CD14-positive monocyte (primary cell): ENCODE data around the gene GID8. TPM values are rescaled to one million over a fixed set of nuclear protein-coding genes. Genes with fewer than 3 reads are reported as not detected.
A peak's percentile ranks its signal among the peaks of the same experiment; 100 is the strongest.

Source experiments
- DNase-seq, 3 donors: peaks; one replicate each; pipeline ENCODE4 v3.0.0-alpha.2; 2011 to 2022
- H2AFZ ChIP-seq: 2 replicates; pipeline ENCODE4 v1.6.0; 2012; ENCODE audit warnings: mild to moderate bottlenecking, low read depth, low read length, inconsistent platforms; ENCODE audit not compliant: insufficient read depth, poor library complexity, severe bottlenecking
- H3K27ac ChIP-seq, 2 donors: 1 replicate in 1 of 2; 2 replicates in 1 of 2; pipeline ENCODE4 v1.5.1; 2012 to 2013; ENCODE audit warnings: low read length in 2 of 2, control low read depth in 1 of 2, inconsistent platforms in 1 of 2, low read depth in 1 of 2, mild to moderate bottlenecking in 1 of 2
- H3K27me3 ChIP-seq, 2 donors: one replicate each; pipeline versions ENCODE4 v1.6.0 to v1.6.1; 2011 to 2013; ENCODE audit warnings: low read length in 2 of 2; ENCODE audit not compliant: control insufficient read depth in 2 of 2, insufficient read depth in 2 of 2
- H3K36me3 ChIP-seq, 2 donors: replicated peaks in 1 of 2; 1 replicate in 1 of 2; 2 replicates in 1 of 2; pipeline versions ENCODE4 v1.5.1 to v1.6.1; 2012 to 2013; ENCODE audit warnings: low read length in 2 of 2, control low read depth in 1 of 2, inconsistent platforms in 1 of 2, mild to moderate bottlenecking in 1 of 2; ENCODE audit not compliant: insufficient read depth in 2 of 2, control insufficient read depth in 1 of 2
- H3K4me1 ChIP-seq, 2 donors: 1 replicate in 1 of 2; 2 replicates in 1 of 2; pipeline versions ENCODE4 v1.5.1 to v1.6.1; 2012 to 2013; ENCODE audit warnings: low read length in 2 of 2, control low read depth in 1 of 2, inconsistent platforms in 1 of 2, mild to moderate bottlenecking in 1 of 2, moderate library complexity in 1 of 2; ENCODE audit not compliant: insufficient read depth in 2 of 2, control insufficient read depth in 1 of 2
- H3K4me2 ChIP-seq: replicated peaks from 2 replicates; pipeline ENCODE3; 2012; ENCODE audit warnings: low read length, moderate library complexity, mild to moderate bottlenecking; ENCODE audit not compliant: poor library complexity, severe bottlenecking; ENCODE audit errors: extremely low read depth
- H3K4me3 ChIP-seq, 3 experiments: fragments of 200-600 bp in 1 of 3; sonication (generic) in 1 of 3; replicated peaks in 1 of 3; 1 replicate in 2 of 3; 2 replicates in 1 of 3; pipeline ENCODE4 v1.5.1; 2011 to 2013; ENCODE audit warnings: low read length in 3 of 3, mild to moderate bottlenecking in 3 of 3, control low read depth in 2 of 3, low read depth in 2 of 3, inconsistent platforms in 1 of 3, moderate library complexity in 1 of 3
- H3K79me2 ChIP-seq: 2 replicates; pipeline ENCODE4 v1.6.0; 2012; ENCODE audit warnings: mild to moderate bottlenecking, control low read depth, inconsistent platforms, low read length, moderate library complexity; ENCODE audit not compliant: insufficient read depth
- H3K9ac ChIP-seq: 2 replicates; pipeline ENCODE4 v1.6.0; 2017; ENCODE audit warnings: low read length, mild to moderate bottlenecking; ENCODE audit not compliant: insufficient read depth, poor library complexity, severe bottlenecking
- H3K9me3 ChIP-seq, 2 donors: replicated peaks in 1 of 2; 1 replicate in 1 of 2; 2 replicates in 1 of 2; pipeline versions ENCODE4 v1.5.1 to v1.6.1; 2012 to 2013; ENCODE audit warnings: low read length in 2 of 2, control low read depth in 1 of 2; ENCODE audit not compliant: control insufficient read depth in 1 of 2, insufficient read depth in 1 of 2
- H4K20me1 ChIP-seq: 2 replicates; pipeline ENCODE4 v1.6.0; 2012; ENCODE audit warnings: mild to moderate bottlenecking, low read length, control low read depth, moderate library complexity; ENCODE audit not compliant: insufficient read depth
- H3K27ac Mint-ChIP-seq, 7 donors: one replicate each; pipeline ENCODE4 v1.8.0; 2020; ENCODE audit warnings: mild to moderate bottlenecking in 7 of 7, mixed read lengths in 7 of 7, moderate library complexity in 6 of 7, inconsistent platforms in 2 of 7
- H3K27me3 Mint-ChIP-seq, 3 donors: one replicate each; pipeline ENCODE4 v1.8.0; 2021 to 2022; ENCODE audit warnings: low read depth in 3 of 3, mild to moderate bottlenecking in 3 of 3, mixed read lengths in 3 of 3, moderate library complexity in 3 of 3, inconsistent platforms in 1 of 3
- H3K36me3 Mint-ChIP-seq, 2 donors: one replicate each; pipeline ENCODE4 v1.8.0; 2020; ENCODE audit warnings: mixed read lengths in 2 of 2, inconsistent platforms in 1 of 2, mild to moderate bottlenecking in 1 of 2
- H3K4me1 Mint-ChIP-seq: one replicate; pipeline ENCODE4 v1.8.0; 2020; ENCODE audit warnings: mild to moderate bottlenecking, mixed read lengths
- H3K4me3 Mint-ChIP-seq, 2 donors: one replicate each; pipeline ENCODE4 v1.8.0; 2020; ENCODE audit warnings: mild to moderate bottlenecking in 2 of 2, mixed read lengths in 2 of 2, moderate library complexity in 1 of 2
- H3K9me3 Mint-ChIP-seq, 7 donors: one replicate each; pipeline ENCODE4 v1.8.0; 2020 to 2022; ENCODE audit warnings: mixed read lengths in 7 of 7, mild to moderate bottlenecking in 6 of 7, moderate library complexity in 6 of 7, inconsistent platforms in 2 of 7
- CTCF ChIP-seq: fragments of 200-600 bp; IDR thresholded peaks from one replicate; pipeline ENCODE4 v1.8.0; 2022; ENCODE audit warnings: antibody characterized with exemption, mild to moderate bottlenecking
- WGBS: methylation state at CpG from one replicate; pipeline ENCODE4 v1.1.5; 2013; ENCODE audit warnings: missing lambda C conversion rate; ENCODE audit not compliant: insufficient coverage; 5-methylcytosine and 5-hydroxymethylcytosine counted together
- intact Hi-C, 2 donors: fragments of 100-400 bp; cut with micrococcal nuclease; formaldehyde crosslinking; loops; one replicate each; pipeline versions ENCODE4 v1.15.0 to v1.15.1; 2023
- polyA plus RNA-seq, 3 donors: library from polyadenylated mRNA; depleted of rRNA in 1 of 3; unstranded in 2 of 3; stranded (reverse) in 1 of 3; fragments of 300-500 nt in 2 of 3; fragments of >200 nt in 1 of 3; fragmentation: Illumina TruSeq in 2 of 3; gene quantifications; 1 replicate in 2 of 3; 2 replicates in 1 of 3; pipeline ENCODE4 v1.2.3, GENCODE V29; 2012 to 2021

GID8 gene
- polyA plus RNA-seq, 3 donors = 12.4 to 19.7 (median 12.7) TPM

GRCh38 chr20:62971211-62971949, 33.4 kb downstream of the GID8 start:
- Histone ChIP-seq H3K27me3 (peaks cover 14 to 58% of the 10 kb centered on the region in 2 donors), H4K20me1 (no peaks in the 10 kb centered on the region), H3K27ac (no peak overlapping the region), H2AFZ (no peak overlapping the region), H3K9me3 (peaks cover 0 to 3% of the 10 kb centered on the region in 2 donors), H3K36me3 (no peaks in the 10 kb centered on the region), H3K4me2 (no peak overlapping the region), H3K4me3 (no peak overlapping the region), H3K9ac (no peak overlapping the region), H3K79me2 (no peaks in the 10 kb centered on the region), H3K4me1 (peaks cover 6 to 8% of the 10 kb centered on the region in 2 donors)
- 86% methylated on average over 10 of the region's 10 CpGs for WGBS
- TF ChIP-seq CTCF = no peak
- Mint-ChIP-seq H3K27me3 (peaks cover 57 to 70% (median 64%) of the 10 kb centered on the region in 3 donors), H3K9me3 (peaks cover 0 to 13% (median 6%) of the 10 kb centered on the region in 7 donors), H3K27ac (no peak overlapping the region), H3K4me1 (peaks cover 9% of the 10 kb centered on the region), H3K36me3 (peaks cover 2 to 7% of the 10 kb centered on the region in 2 donors), H3K4me3 (peak overlapping the region in 1 of 2 donors; percentile 46)
- DNase-seq = no peak
- intact Hi-C loops = no loop called here

DNA sequence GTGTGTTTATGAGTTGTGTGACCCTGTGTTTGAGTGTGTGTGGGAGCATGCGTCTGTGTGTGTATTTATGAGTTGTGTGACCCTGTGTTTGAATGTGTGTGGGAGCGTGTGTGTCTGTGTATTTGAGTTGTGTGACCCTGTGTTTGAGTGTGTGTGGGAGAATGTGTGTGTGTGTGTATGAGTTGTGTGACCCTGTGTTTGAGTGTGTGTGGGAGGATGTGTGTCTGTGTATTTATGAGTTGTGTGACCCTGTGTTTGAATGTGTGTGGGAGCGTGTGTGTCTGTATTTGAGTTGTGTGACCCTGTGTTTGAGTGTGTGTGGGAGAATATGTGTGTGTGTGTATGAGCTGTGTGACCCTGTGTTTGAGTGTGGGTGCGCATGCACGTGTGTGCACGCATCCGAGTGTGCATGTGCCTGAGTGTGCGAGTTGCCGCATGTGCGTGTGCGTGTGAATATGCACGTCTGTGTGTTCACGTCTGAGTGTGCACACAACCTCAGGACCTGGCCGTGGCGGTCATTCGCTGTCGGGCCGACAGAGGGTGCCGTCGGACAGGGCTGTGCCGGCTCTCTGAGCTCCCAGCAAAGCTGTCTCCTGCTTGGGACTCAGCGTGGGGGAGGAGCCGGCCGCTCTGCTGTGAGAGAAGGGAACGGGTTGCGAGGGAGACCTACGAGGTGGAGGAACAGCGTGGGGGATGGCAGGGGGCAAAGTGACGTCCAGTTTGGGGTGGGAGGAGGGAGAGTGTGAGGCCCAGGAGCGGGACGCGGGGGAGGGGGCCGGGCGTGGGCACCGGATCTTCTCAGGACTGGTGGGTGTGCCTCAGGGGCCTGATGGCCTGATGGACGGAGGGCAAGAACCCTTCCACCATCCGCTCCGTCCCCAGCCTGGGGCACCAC, 34.2 kb downstream of the GID8 start:
- peaks cover 0 to 3% of the 10 kb centered on the region in 2 donors for H3K9me3 ChIP-seq
- H3K9ac ChIP-seq = no peak overlapping the region
- peak overlapping the region in 1 of 3 experiments; percentile 38 for H3K4me3 ChIP-seq
- intact Hi-C loops = loop anchor here (1.0 kb wide), 1 partner anchor 37 kb away; no protein-coding TSS in a partner anchor
- H3K4me3 Mint-ChIP-seq = peak overlapping the region; percentile 67 to 89
- peak overlapping the region in 1 of 7 donors; percentile 38 for H3K27ac Mint-ChIP-seq
- H3K4me1 Mint-ChIP-seq = peaks cover 9% of the 10 kb centered on the region
- H3K27me3 Mint-ChIP-seq = peaks cover 62 to 78% (median 71%) of the 10 kb centered on the region in 3 donors
- peaks cover 14 to 63% of the 10 kb centered on the region in 2 donors for H3K27me3 ChIP-seq
- H3K27ac ChIP-seq = no peak overlapping the region
- H3K4me1 ChIP-seq = peaks cover 6 to 8% of the 10 kb centered on the region in 2 donors
- H3K4me2 ChIP-seq = peak overlapping the region; percentile 66
- WGBS = 5% methylated on average over 33 of the region's 38 CpGs
- H3K36me3 Mint-ChIP-seq = peaks cover 2 to 3% of the 10 kb centered on the region in 2 donors
- H4K20me1 ChIP-seq = no peaks in the 10 kb centered on the region
- H2AFZ ChIP-seq = peak overlapping the region; percentile 57
- TF ChIP-seq CTCF = peak; percentile 72
- peak; percentile 77 to 82 (median 79) for DNase-seq
- no peaks in the 10 kb centered on the region for H3K79me2 ChIP-seq
- peaks cover 0 to 13% (median 6%) of the 10 kb centered on the region in 7 donors for H3K9me3 Mint-ChIP-seq
- no peaks in the 10 kb centered on the region for H3K36me3 ChIP-seq
